IPS DF 6.9 (cell line): ENCODE results near the gene SLC35F4.
"Not testable (repeated sequence)": the region's sequence is repeated elsewhere in the genome, so short reads cannot be mapped to it uniquely, and the experiment has no call there.

Experiments used
- DNase-seq: peaks from one replicate; pipeline ENCODE4 v3.0.0-alpha.2; 2013; ENCODE audit warnings: low read depth, low spot score
- H3K27ac ChIP-seq: one replicate; pipeline ENCODE4 v1.5.1; 2013; ENCODE audit warnings: low read length, control low read depth
- H3K27me3 ChIP-seq: 2 replicates; pipeline ENCODE4 v1.6.1; 2013; ENCODE audit warnings: mild to moderate bottlenecking, low read length; ENCODE audit not compliant: control insufficient read depth, insufficient read depth
- H3K36me3 ChIP-seq: 2 replicates; pipeline ENCODE4 v1.6.1; 2013; ENCODE audit warnings: low read length; ENCODE audit not compliant: control insufficient read depth, insufficient read depth
- H3K4me1 ChIP-seq: 2 replicates; pipeline ENCODE4 v1.6.1; 2013; ENCODE audit warnings: low read length; ENCODE audit not compliant: control insufficient read depth, insufficient read depth
- H3K4me3 ChIP-seq: 2 replicates; pipeline ENCODE4 v1.5.1; 2013; ENCODE audit warnings: mild to moderate bottlenecking, low read length
- H3K9me3 ChIP-seq: 2 replicates; pipeline ENCODE4 v1.6.1; 2013; ENCODE audit warnings: low read length, inconsistent platforms; ENCODE audit not compliant: control insufficient read depth, insufficient read depth
- WGBS: extraction: QIAGEN DNeasy Blood & Tissue Kit; methylation state at CpG from one replicate; pipeline ENCODE4 v1.1.7; 2013; ENCODE audit warnings: mixed read lengths, missing lambda C conversion rate; ENCODE audit not compliant: insufficient read length, insufficient coverage; 5-methylcytosine and 5-hydroxymethylcytosine counted together

SLC35F4 gene

DNA sequence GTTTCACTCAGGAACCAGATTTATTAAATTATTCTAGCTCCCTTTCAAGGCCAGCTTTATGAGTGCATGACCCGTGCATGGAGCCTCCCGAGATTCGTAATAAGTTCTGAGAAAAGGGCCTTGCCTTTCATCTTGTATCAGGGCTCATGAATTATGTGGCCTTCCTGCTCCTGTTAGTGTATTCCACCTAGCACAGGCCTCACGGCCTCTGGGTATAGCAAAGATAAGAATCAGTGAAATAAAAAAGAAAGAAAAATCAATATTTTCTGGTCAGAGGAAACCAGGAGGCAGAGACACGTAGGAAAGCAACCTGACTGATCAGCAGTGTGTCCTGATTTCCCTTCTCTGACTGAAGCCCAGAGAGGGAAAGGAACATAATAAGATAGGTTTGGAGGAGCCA, 111.4 kb downstream of the SLC35F4 start:
- DNase-seq: no peak
- WGBS: no CpG with 5 or more reads among the region's 5 CpGs
- Histone ChIP-seq H3K27me3 (no peaks in the 10 kb centered on the region), H3K27ac (no peak overlapping the region), H3K4me3 (no peak overlapping the region), H3K4me1 (no peaks in the 10 kb centered on the region), H3K36me3 (no peaks in the 10 kb centered on the region), H3K9me3 (no peaks in the 10 kb centered on the region)

GRCh38 chr14:57753821-57754220, 112.1 kb downstream of the SLC35F4 start:
- H3K36me3 ChIP-seq: no peaks in the 10 kb centered on the region
- H3K4me1 ChIP-seq: no peaks in the 10 kb centered on the region
- H3K27ac ChIP-seq: no peak overlapping the region
- no peaks in the 10 kb centered on the region for H3K27me3 ChIP-seq
- DNase-seq: no peak
- no peak overlapping the region for H3K4me3 ChIP-seq
- WGBS: no CpG with 5 or more reads among the region's 4 CpGs
- no peaks in the 10 kb centered on the region for H3K9me3 ChIP-seq

DNA sequence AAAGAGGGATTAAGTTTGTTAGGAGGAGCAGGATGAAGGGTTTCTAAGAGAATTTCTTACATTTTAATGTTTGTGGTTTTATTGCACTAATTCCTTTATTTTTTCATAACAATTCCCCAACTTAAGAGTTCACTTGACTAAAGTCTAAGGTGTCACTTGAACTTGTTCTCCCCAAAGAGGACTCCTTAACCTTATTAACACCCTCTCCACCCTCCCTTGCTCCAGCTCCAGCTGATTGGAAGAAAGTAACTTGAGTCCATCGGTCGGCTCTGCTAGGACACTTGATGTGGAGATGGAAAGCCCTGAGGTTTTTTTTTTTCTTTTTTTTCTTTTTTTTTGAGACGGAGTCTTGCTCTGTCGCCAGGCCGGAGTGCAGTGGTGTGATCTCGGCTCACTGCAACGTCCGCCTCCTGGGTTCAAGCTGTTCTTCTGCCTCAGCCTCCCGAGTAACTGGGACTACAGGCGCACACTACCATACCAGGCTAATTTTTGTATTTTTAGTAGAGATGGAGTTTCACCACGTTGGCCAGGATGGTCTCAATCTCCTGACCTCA, 113.7 kb downstream of the SLC35F4 start:
- H3K9me3 ChIP-seq, H3K4me1 ChIP-seq, H3K27me3 ChIP-seq, H3K4me3 ChIP-seq, DNase-seq, H3K36me3 ChIP-seq, H3K27ac ChIP-seq: not testable (repeated sequence)
- no CpG with 5 or more reads among the region's 11 CpGs for WGBS

DNA sequence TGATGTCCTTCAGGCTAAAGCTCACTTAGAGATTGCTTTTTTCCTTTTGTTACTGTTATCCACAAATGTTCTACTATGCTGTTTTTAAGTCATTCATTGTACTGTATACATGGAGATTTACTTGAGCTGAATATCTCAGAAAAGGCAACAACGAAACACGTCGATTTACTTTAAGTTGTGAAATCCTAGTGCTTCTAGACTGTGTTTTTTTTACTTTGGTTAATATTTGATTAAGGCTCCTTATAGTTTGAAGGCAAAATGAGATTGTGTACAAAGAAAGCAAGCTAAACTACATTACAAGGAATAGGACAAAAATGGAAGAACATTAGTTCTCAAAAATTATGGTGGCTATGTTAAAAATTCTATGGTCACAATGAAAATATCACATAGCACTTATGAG, 114.5 kb downstream of the SLC35F4 start:
- Histone ChIP-seq H3K4me3 (no peak overlapping the region), H3K9me3 (no peaks in the 10 kb centered on the region), H3K27ac (no peak overlapping the region), H3K4me1 (no peaks in the 10 kb centered on the region), H3K27me3 (no peaks in the 10 kb centered on the region), H3K36me3 (no peaks in the 10 kb centered on the region)
- DNase-seq: no peak
- WGBS: no CpG with 5 or more reads among the region's 3 CpGs

DNA sequence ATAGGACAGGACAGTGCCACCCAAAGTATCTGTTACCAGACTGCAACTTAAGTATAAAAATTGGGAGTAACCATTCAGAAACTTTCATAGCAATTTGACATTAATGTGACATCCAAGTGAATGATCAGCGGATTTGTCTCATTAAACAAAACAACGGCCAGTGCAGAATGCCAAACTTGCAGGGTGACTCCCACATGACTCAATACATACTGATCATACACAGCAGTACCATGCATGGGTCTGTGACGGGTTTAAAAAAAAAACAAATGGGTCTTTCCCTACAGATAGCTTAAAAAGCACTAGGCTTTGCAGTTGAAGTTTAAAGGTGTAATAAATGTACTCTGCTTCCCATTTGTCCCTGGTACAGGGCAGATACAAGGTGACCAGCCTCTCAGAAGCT, 116.6 kb downstream of the SLC35F4 start:
- Histone ChIP-seq H3K27ac (no peak overlapping the region), H3K36me3 (no peaks in the 10 kb centered on the region), H3K4me3 (no peak overlapping the region), H3K4me1 (no peaks in the 10 kb centered on the region), H3K9me3 (no peaks in the 10 kb centered on the region), H3K27me3 (no peaks in the 10 kb centered on the region)
- no CpG with 5 or more reads among the region's 3 CpGs for WGBS
- DNase-seq: no peak

DNA sequence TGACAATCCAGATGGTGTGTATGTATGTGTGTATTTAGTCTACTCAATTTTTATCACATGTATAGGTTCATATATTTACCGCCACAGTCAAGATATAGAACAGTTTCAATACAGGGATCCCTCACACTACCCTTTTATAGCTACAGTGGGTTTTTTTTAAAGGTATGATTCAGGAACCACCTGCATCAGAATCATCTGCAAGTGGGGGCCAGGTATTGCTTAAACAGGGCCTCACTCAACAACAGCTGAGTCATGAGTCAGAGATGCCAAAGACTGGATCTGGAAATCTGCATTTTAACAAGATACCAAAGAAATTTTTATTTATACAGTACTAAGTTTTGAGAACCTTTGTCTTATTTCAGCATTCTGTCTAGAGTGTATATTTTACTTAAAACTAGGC, 117.6 kb downstream of the SLC35F4 start:
- H3K36me3 ChIP-seq: no peaks in the 10 kb centered on the region
- no peaks in the 10 kb centered on the region for H3K9me3 ChIP-seq
- H3K4me1 ChIP-seq: no peaks in the 10 kb centered on the region
- no peak overlapping the region for H3K4me3 ChIP-seq
- DNase-seq: no peak
- no peaks in the 10 kb centered on the region for H3K27me3 ChIP-seq
- WGBS: no CpG with 5 or more reads among the region's 1 CpG
- no peak overlapping the region for H3K27ac ChIP-seq

GRCh38 chr14:57747036-57747435, 118.9 kb downstream of the SLC35F4 start:
- no CpG with 5 or more reads among the region's 4 CpGs for WGBS
- Histone ChIP-seq H3K27me3 (no peaks in the 10 kb centered on the region), H3K4me1 (no peaks in the 10 kb centered on the region), H3K27ac (no peak overlapping the region), H3K9me3 (no peaks in the 10 kb centered on the region), H3K36me3 (no peaks in the 10 kb centered on the region), H3K4me3 (no peak overlapping the region)
- DNase-seq: no peak

DNA sequence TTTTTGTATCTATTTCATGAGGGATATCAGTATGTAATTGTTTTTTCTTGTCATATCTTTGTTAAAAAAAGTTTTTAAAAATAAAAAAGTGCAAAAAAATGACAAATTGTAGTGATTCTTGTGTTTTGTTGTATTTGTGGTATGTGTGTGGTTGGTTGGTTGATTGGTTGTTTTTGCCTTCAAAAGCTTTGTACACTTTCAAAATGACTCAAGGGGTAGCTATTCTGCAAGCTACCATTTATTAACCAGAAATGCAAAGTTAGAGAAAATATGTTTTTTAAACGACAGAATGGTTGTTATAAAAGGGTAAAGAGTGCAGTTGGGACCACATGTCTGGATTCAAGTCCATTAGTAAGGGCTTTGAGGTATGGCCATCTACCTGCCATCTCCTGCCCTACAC, 119.3 kb downstream of the SLC35F4 start:
- Histone ChIP-seq H3K4me1 (no peaks in the 10 kb centered on the region), H3K9me3 (no peaks in the 10 kb centered on the region), H3K4me3 (no peak overlapping the region), H3K27me3 (no peaks in the 10 kb centered on the region), H3K36me3 (no peaks in the 10 kb centered on the region), H3K27ac (no peak overlapping the region)
- DNase-seq: no peak
- WGBS: no CpG with 5 or more reads among the region's 1 CpG

DNA sequence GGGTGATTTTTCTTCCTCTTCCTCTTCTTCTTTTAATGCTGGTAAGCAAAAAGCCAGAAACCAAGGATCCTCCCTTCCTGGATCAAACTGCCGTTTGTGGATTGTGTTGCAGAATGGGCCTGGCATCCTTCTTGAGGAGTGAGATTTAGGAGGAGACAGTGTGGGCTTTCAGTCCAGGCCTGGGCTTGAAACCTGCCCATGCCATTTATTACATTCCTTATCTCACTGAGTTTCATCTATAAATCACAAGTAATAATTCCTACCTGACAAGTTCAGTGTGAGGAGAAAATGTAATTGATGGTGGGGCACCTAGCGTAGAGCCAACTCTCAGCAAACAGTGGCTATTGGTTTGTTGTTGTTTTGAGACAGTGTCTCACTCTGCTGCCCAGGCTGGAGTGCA, 126.4 kb downstream of the SLC35F4 start:
- no CpG with 5 or more reads among the region's 2 CpGs for WGBS
- H3K27me3 ChIP-seq: no peaks in the 10 kb centered on the region

GRCh38 chr14:57737598-57737997, 128.3 kb downstream of the SLC35F4 start:
- DNase-seq: no peak
- Histone ChIP-seq H3K4me1 (no peaks in the 10 kb centered on the region; the same call in 1 of the 2 replicates), H3K4me3 (no peak overlapping the region), H3K9me3 (no peaks in the 10 kb centered on the region), H3K27me3 (no peaks in the 10 kb centered on the region), H3K36me3 (no peaks in the 10 kb centered on the region), H3K27ac (no peak overlapping the region)
- no CpG with 5 or more reads among the region's 3 CpGs for WGBS

More for the DNA sequence above, 126.4 kb downstream of the SLC35F4 start:
- no peaks in the 10 kb centered on the region for H3K9me3 ChIP-seq
- H3K4me3 ChIP-seq: no peak overlapping the region
- H3K4me1 ChIP-seq: no peaks in the 10 kb centered on the region; the same call in 1 of the 2 replicates
- no peaks in the 10 kb centered on the region for H3K36me3 ChIP-seq
- no peak for DNase-seq
- H3K27ac ChIP-seq: no peak overlapping the region

GRCh38 chr14:57736391-57736790, 129.5 kb downstream of the SLC35F4 start:
- no peaks in the 10 kb centered on the region for H3K9me3 ChIP-seq
- no peaks in the 10 kb centered on the region for H3K27me3 ChIP-seq
- H3K36me3 ChIP-seq: no peaks in the 10 kb centered on the region
- no peaks in the 10 kb centered on the region; the same call in 1 of the 2 replicates for H3K4me1 ChIP-seq
- H3K4me3 ChIP-seq: no peak overlapping the region
- DNase-seq: no peak
- WGBS: no CpG with 5 or more reads among the region's 4 CpGs
- H3K27ac ChIP-seq: no peak overlapping the region
